LoVo (cell line): Measurements from ENCODE around the gene PLD5.
"Not testable (repeated sequence)": the region's sequence is repeated elsewhere in the genome, so short reads cannot be mapped to it uniquely, and the experiment has no call there.

ENCODE experiments used
- DNase-seq: peaks from one replicate; pipeline ENCODE4 v3.0.0-alpha.2; 2016; ENCODE audit warnings: low spot score

Gene PLD5

DNA sequence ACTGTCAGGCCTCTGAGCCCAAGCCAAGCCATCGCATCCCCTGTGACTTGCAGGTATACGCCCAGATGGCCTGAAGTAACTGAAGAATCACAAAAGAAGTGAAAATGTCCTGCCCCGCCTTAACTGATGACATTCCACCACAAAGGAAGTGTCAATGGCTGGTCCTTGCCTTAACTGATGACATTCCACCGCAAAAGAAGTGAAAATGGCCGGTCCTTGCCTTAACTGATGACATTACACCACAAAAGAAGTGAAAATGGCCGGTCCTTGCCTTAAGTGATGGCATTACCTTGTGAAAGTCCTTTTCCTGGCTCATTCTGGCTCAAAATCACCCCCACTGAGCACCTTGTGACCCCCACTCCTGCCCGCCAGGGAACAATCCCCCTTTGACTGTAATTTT lies 314.2 kb downstream of the PLD5 start:
- DNase-seq, result not testable (repeated sequence)

DNA sequence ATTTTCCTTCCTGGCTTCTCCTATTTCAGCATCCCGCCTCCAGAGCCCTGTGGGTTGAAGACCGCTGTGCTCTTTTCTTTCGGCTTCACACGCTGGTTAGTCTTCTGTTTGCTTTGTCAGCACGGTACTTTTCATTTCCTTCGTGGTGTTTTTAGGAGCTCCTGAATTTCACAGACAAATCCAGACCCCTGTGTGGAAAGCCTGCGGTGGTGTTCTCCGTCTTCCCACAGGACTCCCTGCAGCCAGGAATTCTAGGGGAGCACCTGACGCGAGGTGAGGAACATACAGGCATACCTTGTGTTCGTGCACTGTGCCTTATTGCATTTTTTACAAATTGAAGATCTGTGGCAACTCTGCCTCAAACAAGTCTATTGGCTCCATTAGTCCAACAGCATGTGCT lies 315.4 kb downstream of the PLD5 start:
- no peak for DNase-seq

DNA sequence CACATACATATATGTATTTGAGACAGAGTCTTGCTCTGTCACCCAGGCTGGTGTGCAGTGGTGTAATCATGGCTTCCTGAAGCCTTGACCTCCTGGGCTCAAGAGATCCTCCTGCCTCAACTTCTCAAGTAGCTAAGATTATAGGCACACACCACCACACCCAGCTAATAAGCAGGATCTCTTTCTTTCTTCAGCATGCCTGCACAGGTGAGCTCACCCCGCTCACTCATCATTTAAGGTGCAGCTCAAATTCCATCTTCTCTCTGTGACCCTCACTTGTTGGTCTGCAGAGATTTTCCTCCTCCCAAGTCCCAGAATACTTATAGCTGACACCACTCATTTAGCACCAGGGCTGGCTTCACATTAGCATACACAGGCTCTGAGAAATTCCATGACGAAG lies 316.5 kb downstream of the PLD5 start:
- DNase-seq, result no peak

DNA sequence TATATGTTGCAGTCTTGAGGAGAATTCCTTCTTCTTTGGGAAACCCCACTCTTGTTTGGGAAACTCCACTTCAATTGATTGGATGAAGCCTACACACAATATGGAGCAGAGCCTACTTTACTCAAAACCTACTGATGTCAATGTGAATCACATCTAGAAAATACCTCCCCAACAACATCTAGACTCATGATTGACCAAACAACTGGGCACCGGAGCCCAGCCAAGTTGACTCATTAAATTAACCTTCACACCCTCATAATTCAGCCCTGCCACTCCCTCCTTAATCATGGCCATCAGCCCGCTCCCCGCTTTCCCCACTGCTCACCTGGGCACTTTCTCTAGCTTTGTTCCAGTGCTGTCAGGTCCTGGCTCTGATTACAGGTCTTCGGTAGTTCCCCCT lies 317.5 kb downstream of the PLD5 start:
- no peak for DNase-seq

DNA sequence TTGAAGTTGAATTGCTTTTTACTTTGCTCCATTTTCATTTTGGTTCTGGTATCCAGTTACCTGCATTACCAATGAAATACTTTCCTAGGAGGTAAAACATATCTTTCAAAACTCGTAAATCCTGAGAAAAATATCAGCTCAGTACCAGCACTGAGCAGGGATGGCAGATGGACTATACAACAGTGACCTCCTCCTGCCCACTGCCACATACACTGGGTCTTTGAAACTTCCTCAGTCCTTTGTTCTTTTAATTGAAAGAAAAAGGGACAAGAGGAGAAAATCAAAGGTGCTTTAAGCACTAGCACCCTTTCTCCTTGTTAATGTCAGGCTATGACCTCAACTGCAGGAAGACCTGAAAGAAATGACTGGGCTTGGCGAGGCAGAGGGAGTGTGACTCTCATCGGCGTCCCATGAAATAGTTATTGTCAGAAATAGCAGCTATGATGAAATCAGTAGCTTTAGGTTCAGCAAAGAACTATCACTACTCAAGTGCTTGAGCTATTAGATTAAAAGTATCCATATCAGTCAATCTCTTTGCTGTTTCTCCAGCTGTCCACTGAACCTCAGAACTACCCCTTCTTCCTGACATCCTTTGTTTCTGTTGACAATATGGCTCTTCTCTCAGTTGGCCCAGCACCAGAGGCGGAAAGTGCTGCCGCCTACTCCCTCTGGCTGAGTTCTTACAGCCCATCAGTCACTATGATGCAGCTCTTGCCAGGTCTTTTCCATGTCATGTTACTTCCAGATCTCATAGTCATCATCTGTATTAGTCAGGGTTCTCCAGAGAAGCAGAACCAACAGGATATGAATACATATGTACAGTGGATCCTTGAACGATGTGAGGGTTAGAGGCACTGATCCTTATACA lies 318.6 kb downstream of the PLD5 start:
- DNase-seq, result no peak

DNA sequence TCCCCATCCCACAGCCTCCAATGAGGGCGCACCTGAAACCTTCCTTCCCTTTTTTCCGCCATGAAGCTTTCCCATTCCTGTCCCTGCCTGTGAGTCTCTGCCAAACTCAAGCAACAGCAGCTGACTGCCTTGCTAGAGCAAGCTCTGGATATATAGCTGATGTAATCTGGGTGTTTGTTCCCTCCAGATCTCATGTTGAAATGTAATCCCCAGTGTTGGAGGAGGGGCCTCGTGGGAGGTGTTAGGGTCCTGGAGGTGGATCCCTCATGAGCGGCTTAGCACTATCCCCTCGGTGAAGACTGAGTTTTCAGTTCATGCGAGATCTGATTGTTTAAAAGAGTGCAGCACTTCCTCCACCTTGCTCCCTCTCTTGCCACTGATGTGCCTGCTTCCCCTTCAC lies 321.2 kb downstream of the PLD5 start:
- DNase-seq, result no peak

DNA sequence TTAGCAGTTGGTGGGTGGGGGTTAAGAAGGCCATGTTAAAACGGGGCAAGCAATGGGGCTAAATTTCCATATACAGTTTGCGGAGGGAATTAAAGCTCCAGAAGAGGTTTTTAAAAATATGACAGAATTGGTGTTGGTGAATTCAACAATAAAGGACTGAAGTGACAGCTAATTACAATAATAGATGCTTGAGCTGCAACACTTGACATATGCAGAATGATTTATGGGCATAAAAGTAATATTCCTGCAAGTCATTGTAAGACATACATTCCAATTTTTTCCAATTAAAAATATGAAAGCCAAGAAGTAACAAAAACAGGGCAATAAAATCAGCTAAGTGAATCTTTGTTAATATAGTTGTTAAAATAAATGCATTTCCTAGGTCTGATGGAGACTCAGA lies 323.4 kb downstream of the PLD5 start:
- DNase-seq, result no peak

DNA sequence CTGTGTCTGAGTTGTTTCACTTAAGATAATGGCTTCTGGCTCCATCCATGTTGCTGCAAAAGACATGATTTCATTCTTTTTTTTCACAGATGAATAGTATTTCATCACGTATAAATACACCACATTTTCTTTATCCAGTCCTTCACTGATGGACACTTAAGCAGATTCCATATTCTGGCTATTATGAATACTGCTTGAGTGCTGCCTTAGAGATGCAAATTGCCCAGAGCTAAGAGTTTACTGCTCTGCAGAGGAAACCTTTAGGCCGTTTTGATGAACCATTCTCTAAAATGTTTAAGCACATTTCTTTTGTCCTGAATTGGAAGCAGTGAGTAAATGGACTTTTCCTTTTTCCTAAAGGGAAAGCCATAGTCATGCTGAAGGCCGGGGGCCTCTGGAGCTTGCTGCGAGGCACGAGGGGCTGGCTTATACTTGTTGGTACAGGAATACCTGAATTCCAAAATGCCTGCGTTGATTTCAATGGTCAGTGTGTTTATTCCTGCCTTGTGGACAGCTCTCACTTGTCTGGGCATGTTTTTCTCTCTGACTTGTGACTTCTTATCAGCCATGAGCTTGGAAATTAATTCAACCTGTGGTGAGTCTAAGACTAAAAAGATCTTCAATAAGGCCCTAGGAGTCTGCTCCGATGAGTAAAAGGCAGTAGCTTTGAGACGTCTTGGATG lies 324.6 kb downstream of the PLD5 start:
- DNase-seq, result no peak

DNA sequence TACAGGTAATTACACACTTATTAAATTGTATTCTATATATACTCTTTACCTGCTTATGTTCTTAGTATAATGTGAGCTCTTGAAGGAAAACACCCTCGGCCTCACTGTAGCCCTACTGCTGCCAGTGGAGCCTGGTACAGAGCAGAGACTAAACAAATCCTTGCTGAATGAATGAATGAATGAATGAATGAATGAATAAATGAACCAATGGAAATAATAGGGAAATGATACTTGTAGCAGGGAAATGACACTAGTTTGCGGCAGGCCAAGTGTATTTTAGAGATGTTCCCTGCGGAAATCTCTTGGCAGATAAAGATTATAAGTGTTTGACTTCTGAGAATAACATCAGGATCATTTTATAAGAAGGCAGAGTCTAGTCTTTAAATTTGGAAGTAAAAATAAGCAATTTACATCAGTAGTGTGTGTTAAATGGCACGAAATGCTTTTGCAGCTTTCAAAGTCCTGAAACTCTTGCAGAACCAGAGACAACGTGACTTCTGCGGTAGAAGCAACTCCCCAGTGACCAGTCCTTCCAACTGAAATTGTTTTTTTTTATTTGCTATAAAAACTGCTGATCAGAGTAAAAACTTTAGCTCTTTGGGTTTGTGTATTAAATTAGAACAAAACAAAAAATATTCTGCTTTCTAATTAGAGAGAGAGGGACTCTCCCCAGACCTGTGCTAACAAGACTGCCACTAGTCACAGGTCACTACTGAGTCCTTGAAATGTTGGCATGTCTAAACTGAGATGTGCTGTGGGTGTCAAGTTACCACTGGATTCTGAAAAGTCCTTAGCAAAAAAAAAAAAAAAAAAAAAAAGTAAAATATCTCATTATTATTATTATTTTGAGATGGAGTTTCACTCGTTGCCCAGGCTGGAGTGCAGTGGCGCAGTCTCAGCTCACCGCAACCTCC lies 326.3 kb downstream of the PLD5 start:
- no peak for DNase-seq

DNA sequence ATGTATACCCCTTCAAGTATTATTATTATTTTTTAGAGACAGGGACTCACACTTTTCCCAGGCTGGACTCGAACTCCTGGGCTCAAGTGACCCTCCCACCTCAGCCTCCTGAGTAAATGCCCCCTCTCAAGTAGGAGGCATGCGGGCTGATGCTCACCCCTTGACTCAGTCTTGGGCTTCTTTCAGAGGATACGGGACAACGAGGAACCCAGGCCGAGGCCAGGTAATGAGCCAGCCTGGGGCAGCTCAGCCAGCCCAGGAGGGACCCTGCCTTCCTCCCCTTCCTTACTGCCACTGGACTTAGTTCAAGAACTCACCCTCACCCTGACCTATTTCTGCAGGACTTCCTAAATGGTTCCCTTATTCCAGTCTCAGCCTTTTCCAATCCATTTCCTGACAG lies 327.6 kb downstream of the PLD5 start:
- no peak for DNase-seq

DNA sequence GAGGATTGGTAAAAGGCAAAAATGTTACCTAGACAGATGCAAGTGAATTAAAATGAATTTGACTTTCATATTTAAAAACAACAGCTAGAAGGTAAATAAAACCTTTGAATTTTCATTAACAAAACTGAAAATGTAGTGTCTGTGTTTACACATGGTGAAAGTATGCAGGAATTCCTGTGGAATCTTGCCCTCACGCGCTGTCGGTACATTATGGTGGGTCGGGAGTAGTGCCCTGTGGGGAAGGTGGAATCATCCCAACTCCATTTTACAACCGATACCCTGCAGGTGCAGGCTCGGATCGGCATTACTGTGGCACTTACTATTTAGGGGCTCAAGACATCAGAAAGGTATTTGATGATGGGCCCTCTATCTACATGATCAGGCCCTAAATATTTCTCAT lies 328.4 kb downstream of the PLD5 start:
- DNase-seq, result no peak

DNA sequence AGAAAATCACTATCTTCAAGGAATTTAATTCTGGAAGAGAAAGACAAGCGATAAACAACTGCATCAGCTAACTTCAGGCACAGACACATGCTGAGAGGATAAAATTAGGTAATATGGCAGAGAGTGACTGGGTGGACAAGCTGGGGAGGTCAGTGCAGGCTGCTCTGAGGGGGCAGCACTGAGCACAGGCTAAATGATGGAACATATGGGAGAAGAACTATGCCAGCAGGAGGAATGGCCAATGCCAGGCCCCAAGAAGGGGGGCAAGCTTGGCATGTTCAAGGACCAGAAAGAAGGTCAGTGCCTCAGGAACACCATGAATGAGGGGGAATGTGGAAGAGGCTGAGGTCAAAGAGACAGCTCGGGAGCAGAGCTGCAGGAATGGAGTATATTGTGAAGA lies 334.9 kb downstream of the PLD5 start:
- DNase-seq, result no peak

DNA sequence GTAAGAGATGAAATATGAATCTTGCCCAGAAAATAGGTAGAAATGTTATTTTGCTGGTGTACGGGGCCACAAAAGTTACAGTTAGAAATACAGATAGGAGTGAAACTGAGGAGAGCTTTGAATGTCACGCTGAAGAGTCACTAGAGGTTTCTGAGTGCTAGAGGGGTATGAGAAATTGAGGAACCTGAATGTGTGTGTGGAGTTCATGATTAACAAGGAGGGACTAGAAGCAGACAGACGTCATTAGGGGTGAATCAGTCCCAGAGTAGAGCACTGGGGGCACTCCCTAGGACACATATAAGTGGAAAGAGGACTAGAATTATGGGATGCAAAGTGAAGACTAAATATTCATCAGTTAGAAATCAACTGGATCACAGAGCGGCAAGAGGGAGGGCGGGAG lies 336.7 kb downstream of the PLD5 start:
- DNase-seq, result no peak

DNA sequence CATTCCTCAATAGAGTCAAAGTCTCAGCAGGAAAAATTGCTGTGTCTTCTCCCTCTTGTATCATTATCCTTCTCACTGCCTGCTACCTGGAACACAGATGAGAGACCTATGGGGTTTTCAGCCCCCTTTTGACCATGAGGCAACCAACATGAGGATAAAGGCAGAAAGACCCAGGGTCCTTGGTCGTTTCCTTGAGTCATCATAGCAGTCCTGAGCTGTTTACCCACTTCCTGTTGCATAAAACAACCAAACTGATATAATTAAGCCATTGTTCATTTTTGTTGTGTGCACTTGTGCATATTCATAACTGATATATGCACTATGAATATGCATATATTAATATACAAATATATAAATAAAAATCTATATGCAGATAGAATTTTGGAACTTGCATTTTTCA lies 337.3 kb downstream of the PLD5 start:
- no peak for DNase-seq

DNA sequence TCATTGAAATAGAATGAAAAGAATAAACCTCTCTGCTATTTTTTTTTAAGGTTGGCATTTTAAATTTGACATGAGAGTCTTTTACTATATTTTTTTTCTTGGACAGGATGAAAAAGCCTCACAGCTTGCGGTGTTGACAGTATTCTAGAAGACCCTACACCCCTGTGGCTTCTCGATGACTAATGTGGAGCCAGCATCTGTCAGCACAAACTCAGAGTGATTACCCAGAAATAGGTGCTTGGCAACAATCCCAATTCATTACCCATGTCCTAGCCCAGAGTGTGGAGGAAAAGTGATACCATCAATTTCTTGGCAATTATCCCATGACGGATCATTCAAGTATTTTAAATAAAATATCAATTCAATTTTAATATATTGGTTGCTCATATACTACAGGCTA lies 338.8 kb downstream of the PLD5 start:
- no peak for DNase-seq

DNA sequence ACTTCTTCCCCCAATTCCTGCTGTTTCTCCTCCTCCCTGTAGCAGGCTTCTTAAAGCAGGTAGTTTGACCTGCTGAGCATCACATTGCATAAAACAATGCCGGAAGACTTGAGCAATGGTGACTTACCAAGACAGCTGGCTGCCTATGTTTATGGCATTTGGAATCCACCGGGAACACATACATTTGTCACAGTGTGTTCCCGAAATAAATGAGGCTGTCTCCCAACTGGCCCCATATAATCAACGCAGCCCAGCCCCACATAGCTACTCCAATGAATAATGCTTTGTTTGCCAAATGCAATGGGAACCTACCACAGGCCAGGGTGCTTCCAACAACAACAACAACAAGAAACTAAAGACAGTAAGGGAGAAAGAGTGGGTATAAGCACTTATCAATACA lies 339.5 kb downstream of the PLD5 start:
- no peak for DNase-seq

DNA sequence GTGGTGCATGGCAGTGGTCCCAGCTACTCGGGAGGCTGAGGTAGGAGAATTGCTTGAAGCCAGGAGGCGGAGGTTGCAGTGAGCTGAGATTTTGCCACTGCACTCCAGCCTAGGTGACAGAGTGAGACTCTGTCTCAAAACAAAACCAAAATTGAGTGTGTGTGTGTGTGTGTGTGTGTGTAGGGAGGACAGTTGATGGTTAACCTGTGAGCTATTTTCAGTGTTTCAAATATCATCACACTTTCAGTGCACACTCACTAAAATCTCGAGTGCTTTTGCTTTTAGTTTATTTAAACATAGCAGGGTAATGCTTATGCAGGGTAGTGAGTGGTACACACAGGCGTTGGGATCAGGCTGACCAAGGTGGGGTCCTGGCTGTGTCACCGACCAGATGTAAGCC lies 344.7 kb downstream of the PLD5 start:
- DNase-seq, result not testable (repeated sequence)

DNA sequence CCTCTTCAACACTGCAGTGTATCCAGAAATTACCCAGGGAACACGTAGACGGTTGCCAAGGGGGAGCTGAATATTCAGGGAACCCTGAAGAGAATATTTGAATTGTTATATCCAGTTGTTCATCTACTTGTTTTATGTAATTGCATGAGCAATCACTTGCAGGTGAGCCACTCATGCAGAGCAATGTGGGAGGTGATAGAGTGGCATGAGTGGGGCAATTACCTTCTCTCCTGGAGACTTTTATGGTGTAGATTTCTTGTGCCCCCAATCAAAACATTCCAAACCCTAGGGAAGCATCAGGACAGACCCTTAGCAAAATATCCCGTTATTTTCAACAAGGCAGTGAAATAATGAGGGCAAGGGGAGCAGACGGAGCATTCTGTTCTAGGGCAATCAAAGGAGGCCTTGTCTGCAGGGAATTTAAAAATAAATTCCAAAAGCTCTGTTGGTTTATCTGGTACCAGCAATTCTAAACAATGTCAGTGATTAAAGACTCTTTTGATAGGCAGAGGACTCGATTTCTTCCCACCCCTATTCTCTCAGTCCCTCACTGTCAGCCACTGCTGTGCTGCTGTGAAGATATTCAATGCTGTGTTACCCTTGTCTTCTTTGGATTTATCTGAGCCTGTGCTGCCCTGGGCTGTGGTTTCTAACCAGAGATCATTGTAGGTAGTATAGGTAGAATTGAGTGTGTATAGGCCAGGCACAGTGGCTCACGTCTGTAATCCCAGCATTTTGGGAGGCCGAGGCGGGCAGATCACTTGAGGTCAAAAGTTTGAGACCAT lies 345.4 kb downstream of the PLD5 start:
- no peak for DNase-seq

DNA sequence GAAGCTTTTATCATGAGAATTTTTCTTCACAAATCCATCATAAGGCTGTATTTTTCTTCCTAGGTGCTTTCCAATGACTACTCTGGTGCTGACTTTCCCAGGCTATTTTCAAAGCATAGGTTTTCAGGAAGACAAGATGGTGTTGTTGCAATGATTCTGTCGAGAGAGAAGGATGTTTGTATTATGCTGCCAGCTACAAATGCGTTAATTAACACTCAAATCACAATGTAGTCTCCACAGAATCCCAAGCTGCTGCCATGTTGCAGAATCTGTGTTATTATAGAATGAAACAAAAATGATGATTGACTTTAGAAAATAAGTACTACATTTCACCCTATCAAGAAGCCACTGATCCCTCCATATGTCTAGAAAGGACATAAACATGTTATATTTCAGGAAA lies 346.1 kb downstream of the PLD5 start:
- DNase-seq, result no peak

DNA sequence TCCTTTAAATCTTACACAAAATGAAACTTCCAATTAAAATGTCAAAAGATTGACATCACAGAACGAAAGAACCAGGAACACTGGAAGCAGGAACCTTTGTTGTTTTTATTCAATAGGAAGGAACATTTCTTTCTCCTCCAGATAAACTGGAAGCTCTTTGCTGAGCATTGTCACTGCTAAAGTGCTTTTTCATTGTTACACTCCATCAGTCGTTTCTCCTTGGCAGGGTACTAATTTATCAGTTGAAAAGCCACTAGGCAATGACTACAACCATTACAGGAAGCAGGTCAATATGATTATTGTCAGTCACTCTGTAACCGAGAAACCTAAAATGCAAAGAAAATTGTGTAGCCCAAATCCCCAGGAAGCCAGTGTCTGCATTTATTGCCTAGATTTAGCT lies 362.4 kb downstream of the PLD5 start:
- DNase-seq, result no peak

DNA sequence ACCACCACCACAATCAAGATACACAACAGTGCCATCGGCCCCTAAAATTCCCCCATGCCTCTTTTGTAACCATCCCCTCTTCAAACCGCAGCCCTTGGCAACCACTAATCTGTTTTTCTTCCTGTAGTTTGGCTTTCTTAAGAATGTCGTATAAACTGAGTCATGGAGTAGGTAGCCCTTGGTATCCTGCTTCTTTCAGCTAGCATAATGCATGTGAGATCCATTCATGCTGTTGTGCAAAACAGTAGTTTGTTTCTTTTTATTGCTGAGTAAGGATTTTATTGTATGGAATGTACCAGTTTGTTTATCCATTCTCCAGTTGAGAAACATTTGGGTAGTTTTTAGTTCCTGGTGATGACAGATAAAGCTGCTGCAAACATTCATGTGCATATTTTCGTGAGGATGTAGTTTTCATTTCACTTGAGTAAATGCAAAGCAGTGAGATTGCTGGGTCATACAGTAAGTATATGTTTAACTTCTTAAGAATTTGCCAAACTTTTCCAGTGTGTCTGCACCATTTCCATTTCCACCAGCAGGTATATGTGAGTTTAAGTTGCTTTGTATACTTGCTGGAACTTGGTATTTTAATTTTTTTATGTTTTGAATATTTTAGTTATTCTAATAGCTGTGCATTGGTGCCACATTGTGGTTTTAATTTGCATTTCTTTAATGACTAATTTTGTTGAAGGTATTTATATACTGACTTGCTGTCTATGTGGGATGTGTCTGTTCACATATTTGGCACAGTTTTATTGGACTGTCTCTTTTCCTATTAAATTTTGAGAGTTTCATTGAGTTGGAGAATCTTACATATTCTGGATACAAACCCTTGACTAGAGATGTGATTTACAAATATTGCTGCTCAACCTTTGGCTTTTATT lies 377.2 kb downstream of the PLD5 start:
- no peak for DNase-seq
